Vagina (tissue), 2 donors: ENCODE measurements around the gene ASIC1. TPM values are rescaled to one million over a fixed set of nuclear protein-coding genes. Genes with fewer than 3 reads are reported as not detected.

Experiments used
- DNase-seq, 2 donors: peaks; one replicate each; pipeline ENCODE4 v3.0.0-alpha.2; 2017; ENCODE audit errors: extremely low spot score in 2 of 2
- H3K27ac ChIP-seq: fragments of 200-600 bp; sonication (generic); one replicate; pipeline ENCODE4 v1.5.1; 2019
- H3K27me3 ChIP-seq: fragments of 200-600 bp; sonication (generic); one replicate; pipeline ENCODE4 v1.5.1; 2019
- H3K36me3 ChIP-seq, 2 donors: fragments of 200-600 bp; sonication (generic); one replicate each; pipeline ENCODE4 v1.5.1; 2017 to 2019
- H3K4me1 ChIP-seq: fragments of 200-600 bp; sonication (generic); one replicate; pipeline ENCODE4 v1.5.1; 2019
- H3K4me3 ChIP-seq, 2 donors: fragments of 200-600 bp; sonication (generic); 1 replicate in 1 of 2; 2 replicates in 1 of 2; pipeline ENCODE4 v1.5.1; 2016 to 2019
- H3K9me3 ChIP-seq: fragments of 200-600 bp; sonication (generic); one replicate; pipeline ENCODE4 v1.5.1; 2019
- POLR2A ChIP-seq, 2 donors: fragments of 450-650 bp; IDR thresholded peaks; one replicate each; pipeline ENCODE4 v1.6.1; 2017; ENCODE audit warnings: antibody characterized with exemption in 2 of 2, mild to moderate bottlenecking in 2 of 2, moderate library complexity in 2 of 2
- POLR2AphosphoS5 ChIP-seq, 2 donors: sonication (generic); formaldehyde crosslinking; IDR thresholded peaks; one replicate each; pipeline ENCODE4 v1.9.0; 2017; ENCODE audit warnings: antibody characterized with exemption in 2 of 2, mild to moderate bottlenecking in 2 of 2, low read depth in 1 of 2; ENCODE audit not compliant: insufficient read depth in 1 of 2
- intact Hi-C: fragments of 100-400 bp; cut with DNase I; formaldehyde crosslinking; loops from one replicate; pipeline ENCODE4 v1.15.1; 2023
- total RNA-seq: library from RNA; depleted of rRNA; stranded (reverse); fragments of >200 nt; gene quantifications from one replicate; pipeline ENCODE4 v1.2.3, GENCODE V29; 2016
- TF ChIP-seq, protein P1 (sequence below), 3 experiments: fragments of 450-650 bp in 2 of 3; fragments of 200-600 bp in 1 of 3; sonication (generic) in 1 of 3; IDR thresholded peaks; one replicate each; pipeline ENCODE4 v1.5.1; 2017 to 2019; ENCODE audit warnings: antibody characterized with exemption in 3 of 3, mild to moderate bottlenecking in 2 of 3, moderate library complexity in 2 of 3

ASIC1 gene
- total RNA-seq, 1 donor from 2014 or later = 2.9 TPM

DNA sequence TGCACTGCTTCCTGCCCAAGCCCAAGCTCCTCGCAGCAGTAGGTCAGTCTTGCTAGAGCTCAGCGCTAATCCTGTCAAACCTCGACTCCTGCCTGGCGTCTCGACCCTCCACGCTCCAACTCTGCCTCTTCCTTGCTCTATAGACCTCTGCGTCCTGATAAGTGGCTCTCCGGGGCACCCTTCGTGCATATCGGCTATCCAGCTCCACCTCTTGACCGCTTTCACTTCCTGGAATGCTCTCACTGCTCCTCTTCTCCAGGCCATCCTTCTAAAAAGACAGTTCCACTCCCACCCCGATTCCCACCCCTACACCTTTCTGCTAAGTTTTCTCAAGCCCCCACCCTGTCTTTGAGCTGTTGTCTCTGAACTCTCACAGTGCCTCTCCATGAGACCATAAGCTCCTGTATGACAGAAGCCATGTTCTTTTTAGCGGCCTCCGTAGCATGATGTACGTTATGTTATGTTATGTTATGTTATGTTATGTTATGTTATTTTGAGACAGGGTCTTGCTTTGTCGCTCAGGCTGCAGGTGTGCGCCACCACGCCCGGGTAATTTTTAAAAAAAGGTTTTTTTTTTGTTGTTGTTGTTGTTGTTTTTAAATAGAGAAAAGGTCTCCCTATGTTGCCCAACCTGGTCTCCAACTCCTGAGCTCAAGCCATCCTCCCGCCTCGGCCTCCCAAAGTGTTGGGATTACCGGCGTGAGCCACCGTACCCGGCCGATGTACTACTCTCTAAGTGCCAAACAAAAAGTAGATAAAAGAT lies 55.2 kb downstream of the ASIC1 start:
- Histone ChIP-seq H3K4me1 (peaks cover 63% of the 10 kb centered on the region), H3K9me3 (no peaks in the 10 kb centered on the region), H3K27ac (peak overlapping the region; percentile 82), H3K27me3 (no peaks in the 10 kb centered on the region), H3K4me3 (peak overlapping the region; percentile 72 to 92), H3K36me3 (peaks cover 0 to 11% of the 10 kb centered on the region in 2 donors)
- intact Hi-C loops = loop anchor here (1.0 kb wide), 1 partner anchor 58 kb away; no protein-coding TSS in a partner anchor
- TF ChIP-seq POLR2A (IDR thresholded peaks at IDR 0.05) = no peak
- peak in 1 of 2 donors; percentile 84 for TF ChIP-seq POLR2AphosphoS5 (IDR thresholded peaks at IDR 0.05; ENCODE audit: insufficient read depth in 1 of 2, low read depth in 1 of 2)
- DNase-seq = no peak

DNA sequence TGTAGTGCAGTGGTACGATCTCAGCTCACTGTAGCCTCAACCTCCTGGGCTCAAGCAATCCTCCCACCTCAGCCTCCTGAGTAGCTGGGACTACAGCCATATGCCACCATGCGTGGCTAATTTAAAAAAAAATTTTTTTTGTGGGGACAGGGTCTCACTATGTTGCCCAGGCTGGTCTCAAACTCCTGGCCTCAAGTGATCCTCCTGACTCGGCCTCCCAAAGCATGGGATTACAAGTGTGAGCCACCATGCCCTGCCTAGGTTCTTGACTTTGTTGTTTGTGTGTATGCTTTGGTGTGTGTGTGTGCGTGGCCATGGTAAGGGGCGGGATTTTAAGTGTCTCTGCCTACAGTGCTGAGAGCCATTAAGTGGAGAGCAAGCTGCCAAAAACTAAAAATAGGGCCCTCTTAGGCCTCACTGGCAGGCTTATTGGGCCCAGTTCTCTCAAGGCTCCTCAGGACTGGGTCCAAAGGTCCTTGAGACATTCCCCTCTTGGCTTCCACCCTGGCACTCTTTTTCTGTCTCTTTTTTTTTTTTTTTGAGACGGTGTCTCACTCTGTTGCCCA lies 59.7 kb downstream of the ASIC1 start:
- Histone ChIP-seq H3K4me3 (no peak overlapping the region), H3K9me3 (no peaks in the 10 kb centered on the region), H3K4me1 (peaks cover 51% of the 10 kb centered on the region), H3K27ac (peak overlapping the region; percentile 4), H3K27me3 (no peaks in the 10 kb centered on the region), H3K36me3 (peaks cover 0 to 19% of the 10 kb centered on the region in 2 donors)
- intact Hi-C loops = no loop called here
- no peak for DNase-seq
- no peak for TF ChIP-seq POLR2AphosphoS5 (IDR thresholded peaks at IDR 0.05; ENCODE audit: insufficient read depth in 1 of 2, low read depth in 1 of 2)

DNA sequence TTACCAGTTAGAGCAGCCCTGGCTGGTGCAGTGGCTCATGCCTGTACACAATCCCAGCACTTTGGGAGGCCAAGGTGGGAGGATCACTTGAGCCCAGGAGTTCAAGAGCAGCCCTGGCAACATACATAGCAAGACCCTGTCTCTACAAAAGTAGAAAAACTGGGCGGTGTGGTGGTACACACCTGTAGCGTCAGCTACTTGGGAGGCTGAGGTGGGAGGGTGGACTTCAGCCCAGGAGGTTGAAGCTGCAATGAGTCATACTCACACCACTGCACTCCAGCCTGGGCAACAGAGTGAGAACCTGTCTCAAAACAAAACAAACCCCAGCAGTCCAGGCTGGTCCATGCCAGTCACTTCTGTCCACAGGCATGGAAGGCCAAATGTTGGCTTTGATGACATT lies 62.0 kb downstream of the ASIC1 start:
- no peaks in the 10 kb centered on the region for H3K9me3 ChIP-seq
- peaks cover 0 to 23% of the 10 kb centered on the region in 2 donors for H3K36me3 ChIP-seq
- no peak overlapping the region for H3K27ac ChIP-seq
- DNase-seq = no peak
- no peak overlapping the region for H3K4me3 ChIP-seq
- H3K27me3 ChIP-seq = no peaks in the 10 kb centered on the region
- intact Hi-C loops = no loop called here
- TF ChIP-seq POLR2AphosphoS5 (IDR thresholded peaks at IDR 0.05; ENCODE audit: insufficient read depth in 1 of 2, low read depth in 1 of 2) = no peak
- TF ChIP-seq, protein P1, sequence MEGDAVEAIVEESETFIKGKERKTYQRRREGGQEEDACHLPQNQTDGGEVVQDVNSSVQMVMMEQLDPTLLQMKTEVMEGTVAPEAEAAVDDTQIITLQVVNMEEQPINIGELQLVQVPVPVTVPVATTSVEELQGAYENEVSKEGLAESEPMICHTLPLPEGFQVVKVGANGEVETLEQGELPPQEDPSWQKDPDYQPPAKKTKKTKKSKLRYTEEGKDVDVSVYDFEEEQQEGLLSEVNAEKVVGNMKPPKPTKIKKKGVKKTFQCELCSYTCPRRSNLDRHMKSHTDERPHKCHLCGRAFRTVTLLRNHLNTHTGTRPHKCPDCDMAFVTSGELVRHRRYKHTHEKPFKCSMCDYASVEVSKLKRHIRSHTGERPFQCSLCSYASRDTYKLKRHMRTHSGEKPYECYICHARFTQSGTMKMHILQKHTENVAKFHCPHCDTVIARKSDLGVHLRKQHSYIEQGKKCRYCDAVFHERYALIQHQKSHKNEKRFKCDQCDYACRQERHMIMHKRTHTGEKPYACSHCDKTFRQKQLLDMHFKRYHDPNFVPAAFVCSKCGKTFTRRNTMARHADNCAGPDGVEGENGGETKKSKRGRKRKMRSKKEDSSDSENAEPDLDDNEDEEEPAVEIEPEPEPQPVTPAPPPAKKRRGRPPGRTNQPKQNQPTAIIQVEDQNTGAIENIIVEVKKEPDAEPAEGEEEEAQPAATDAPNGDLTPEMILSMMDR (IDR thresholded peaks at IDR 0.05) = no peak
- no peak for TF ChIP-seq POLR2A (IDR thresholded peaks at IDR 0.05)
- peaks cover 36% of the 10 kb centered on the region for H3K4me1 ChIP-seq

DNA sequence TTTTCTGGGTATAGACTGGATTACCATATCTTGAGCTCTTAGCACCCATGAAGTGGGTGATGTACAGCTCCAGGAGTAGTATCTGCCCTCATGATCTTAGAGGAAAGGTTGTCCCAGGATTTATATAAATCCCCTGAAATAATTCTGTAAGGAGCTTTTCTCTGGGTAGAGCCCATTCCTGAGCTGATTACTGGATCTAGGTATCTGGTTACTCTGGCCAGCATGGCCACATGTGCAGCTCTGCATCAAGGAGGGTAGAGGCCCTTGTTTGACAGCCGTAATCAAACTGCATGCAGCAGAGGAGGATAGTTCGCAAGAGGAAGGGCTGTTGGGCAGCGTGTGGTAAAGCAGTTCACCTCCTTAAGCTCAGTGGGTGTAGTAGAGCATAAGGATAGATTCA lies 63.1 kb downstream of the ASIC1 start:
- peaks cover 0 to 14% of the 10 kb centered on the region in 2 donors for H3K36me3 ChIP-seq

DNA sequence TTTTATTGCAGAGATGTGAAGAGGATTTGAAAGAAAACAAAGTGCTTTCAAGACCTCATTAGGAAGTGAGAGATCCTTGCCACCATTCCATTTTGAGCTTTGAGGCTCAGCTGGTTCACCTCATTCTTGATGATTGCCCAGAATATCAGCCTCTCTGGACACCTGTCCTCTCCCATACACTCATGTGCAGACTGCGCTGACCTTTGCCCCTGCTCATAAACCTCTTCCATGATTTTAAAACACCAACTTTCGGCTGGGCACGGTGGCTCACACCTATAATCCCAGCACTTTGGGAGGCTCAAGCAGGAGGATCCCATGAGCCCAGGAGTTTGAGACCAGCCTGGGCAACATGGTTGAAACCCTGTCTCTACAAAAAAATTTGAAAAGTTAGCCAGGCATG lies 63.6 kb downstream of the ASIC1 start:
- H3K36me3 ChIP-seq = peaks cover 0 to 12% of the 10 kb centered on the region in 2 donors
- no peak for TF ChIP-seq POLR2A (IDR thresholded peaks at IDR 0.05)
- TF ChIP-seq POLR2AphosphoS5 (IDR thresholded peaks at IDR 0.05; ENCODE audit: insufficient read depth in 1 of 2, low read depth in 1 of 2) = no peak
- TF ChIP-seq, protein P1 (IDR thresholded peaks at IDR 0.05) = no peak
- H3K27ac ChIP-seq = no peak overlapping the region
- no peaks in the 10 kb centered on the region for H3K27me3 ChIP-seq
- H3K4me1 ChIP-seq = peaks cover 37% of the 10 kb centered on the region
- no peak overlapping the region for H3K4me3 ChIP-seq
- no peak for DNase-seq
- intact Hi-C loops = no loop called here
- no peaks in the 10 kb centered on the region for H3K9me3 ChIP-seq

More for the DNA sequence above, 63.1 kb downstream of the ASIC1 start:
- no peak overlapping the region for H3K4me3 ChIP-seq
- intact Hi-C loops = no loop called here
- H3K9me3 ChIP-seq = no peaks in the 10 kb centered on the region
- no peaks in the 10 kb centered on the region for H3K27me3 ChIP-seq
- TF ChIP-seq, protein P1 (IDR thresholded peaks at IDR 0.05) = no peak
- TF ChIP-seq POLR2A (IDR thresholded peaks at IDR 0.05) (no peak), POLR2AphosphoS5 (IDR thresholded peaks at IDR 0.05; ENCODE audit: insufficient read depth in 1 of 2, low read depth in 1 of 2) (no peak)
- no peak for DNase-seq
- peaks cover 39% of the 10 kb centered on the region for H3K4me1 ChIP-seq
- no peak overlapping the region for H3K27ac ChIP-seq

DNA sequence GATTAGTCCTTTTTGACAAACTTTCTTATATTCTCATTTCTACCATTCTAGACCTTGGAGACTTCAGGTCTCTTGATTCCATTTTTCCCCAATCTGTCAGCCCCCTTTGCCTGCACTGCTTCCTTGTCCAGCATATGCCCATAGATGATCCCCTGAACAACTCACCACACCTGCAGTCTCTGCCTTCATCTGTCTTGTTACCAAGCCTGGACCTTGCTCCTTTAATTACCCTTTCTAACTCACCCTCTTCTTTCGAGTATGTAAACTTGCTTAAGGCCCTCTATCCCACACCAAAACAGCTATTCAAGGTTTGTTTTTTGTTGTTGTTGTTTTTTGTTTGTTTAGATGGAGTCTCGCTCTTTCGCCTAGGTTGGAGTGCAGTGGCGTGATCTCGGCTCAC lies 64.2 kb downstream of the ASIC1 start:
- Histone ChIP-seq H3K4me1 (peaks cover 31% of the 10 kb centered on the region), H3K4me3 (no peak overlapping the region), H3K36me3 (peaks cover 0 to 12% of the 10 kb centered on the region in 2 donors), H3K27ac (no peak overlapping the region), H3K27me3 (no peaks in the 10 kb centered on the region), H3K9me3 (no peaks in the 10 kb centered on the region)
- no peak for TF ChIP-seq POLR2A (IDR thresholded peaks at IDR 0.05)
- TF ChIP-seq POLR2AphosphoS5 (IDR thresholded peaks at IDR 0.05; ENCODE audit: insufficient read depth in 1 of 2, low read depth in 1 of 2) = no peak
- TF ChIP-seq, protein P1 (IDR thresholded peaks at IDR 0.05) = no peak
- no peak for DNase-seq
- intact Hi-C loops = no loop called here
